ENCODE results near the gene SETBP1.

- TF ChIP-seq CTCF (IDR thresholded peaks at IDR 0.05) (no peak), POLR2A (IDR thresholded peaks at IDR 0.05) (no peak)
Observed at GRCh38 chr18:44826418-44827259, 146.0 kb downstream of the SETBP1 start.
